GM10266 (cell line): ENCODE data around the gene KAZN.

ENCODE experiments used
- DNase-seq: peaks from one replicate; pipeline ENCODE4 v3.0.0; 2012; ENCODE audit errors: extremely low spot score
- CTCF ChIP-seq: IDR thresholded peaks from 2 replicates; pipeline ENCODE4 v1.5.1; 2012; ENCODE audit warnings: mild to moderate bottlenecking, low read depth; ENCODE audit not compliant: control insufficient read depth, insufficient read depth; ENCODE audit errors: missing control alignments

KAZN gene

GRCh38 chr1:14848203-14848602 is 249.7 kb downstream of the KAZN start:
- DNase-seq: no peak
- no peak for TF ChIP-seq CTCF

- no peak for TF ChIP-seq CTCF
- no peak for DNase-seq
Observed at GRCh38 chr1:14848625-14849024, 250.1 kb downstream of the KAZN start.

GRCh38 chr1:14849038-14849437 is 250.6 kb downstream of the KAZN start:
- no peak for DNase-seq
- no peak for TF ChIP-seq CTCF

GRCh38 chr1:14850563-14850962 is 252.1 kb downstream of the KAZN start:
- DNase-seq: no peak

GRCh38 chr1:14851760-14852159 is 253.3 kb downstream of the KAZN start:
- DNase-seq: no peak
- TF ChIP-seq CTCF: no peak

More at GRCh38 chr1:14850563-14850962, 252.1 kb downstream of the KAZN start:
- TF ChIP-seq CTCF: peak; percentile 20

- TF ChIP-seq CTCF: no peak
- no peak for DNase-seq
Observed at GRCh38 chr1:14852291-14852690, 253.8 kb downstream of the KAZN start.

GRCh38 chr1:14853518-14853917 is 255.0 kb downstream of the KAZN start:
- DNase-seq: no peak
- no peak for TF ChIP-seq CTCF
